HCT116 (cell line): ENCODE measurements around the gene AGAP1. TPM values are rescaled to one million over a fixed set of nuclear protein-coding genes. Genes with fewer than 3 reads are reported as not detected.

ENCODE experiments used
- ATAC-seq: fragments of 200-7000 bp; cut with Tn5 transposase; 2 replicates; pipeline ENCODE4 v1.9.1; 2020; ENCODE audit warnings: mild to moderate bottlenecking, moderate library complexity
- BruUV-seq: library from RNA; stranded (reverse); fragments of 400-500 nt; replicated peaks from 2 replicates; lab custom pipeline; 2021; lab: Mats Ljungman, UMichigan
- CTCF ChIA-PET: fragments of 300-600 bp; sonication (Branson Sonifier 250); formaldehyde crosslinking; loops from one replicate; lab custom pipeline; 2021; ENCODE audit warnings: antibody characterized with exemption; lab: Charles Lee
- POLR2A ChIA-PET: fragments of 300-600, 350-600 bp; sonication (Branson Sonifier 250); formaldehyde crosslinking; loops from one replicate; lab custom pipeline; 2021; ENCODE audit warnings: antibody characterized with exemption; lab: Charles Lee
- RAD21 ChIA-PET, 2 experiments: fragments of 300-600 bp; sonication (Branson Sonifier 250); formaldehyde crosslinking; loops; one replicate each; lab custom pipeline; 2023; ENCODE audit warnings: low total read pairs in 2 of 2; ENCODE audit not compliant: uncharacterized antibody in 2 of 2, unreplicated experiment in 2 of 2, low non-redundant PET in 1 of 2; lab: Charles Lee
- DNase-seq: peaks from one replicate; pipeline ENCODE4 v3.0.0-alpha.2; 2010; ENCODE audit warnings: low read depth, low spot score
- H2AFZ ChIP-seq: fragments of 200-600 bp; shearing (Covaris generic), sonication (generic); 2 replicates; pipeline ENCODE4 v1.6.1; 2017; ENCODE audit warnings: low read depth, mixed run types, mixed read lengths, antibody characterized with exemption, low read length; ENCODE audit not compliant: poor library complexity, severe bottlenecking
- H3K27ac ChIP-seq: 2 replicates; pipeline ENCODE4 v1.5.1; 2012; ENCODE audit warnings: low read depth, low read length
- H3K27me3 ChIP-seq: fragments of 200-600 bp; sonication (generic); 2 replicates; pipeline ENCODE4 v1.6.1; 2016; ENCODE audit warnings: mixed run types, low read length, mixed read lengths; ENCODE audit not compliant: insufficient read depth
- H3K36me3 ChIP-seq, 2 experiments: fragments of 200-500 bp in 1 of 2; fragments of 200-600 bp in 1 of 2; sonication (Bioruptor generic) in 1 of 2; sonication (generic) in 1 of 2; 2 replicates each; pipeline versions ENCODE4 v1.5.1 to v1.6.1; 2014 to 2016; ENCODE audit warnings: low read length in 2 of 2, inconsistent platforms in 1 of 2, mixed read lengths in 1 of 2, mixed run types in 1 of 2; ENCODE audit not compliant: insufficient read depth in 2 of 2, control insufficient read depth in 1 of 2
- H3K4me1 ChIP-seq, 2 experiments: fragments of 200-600 bp in 1 of 2; sonication (generic) in 1 of 2; 2 replicates each; pipeline versions ENCODE4 v1.5.1 to v1.6.1; 2012 to 2017; ENCODE audit warnings: low read length in 2 of 2, inconsistent platforms in 1 of 2, mild to moderate bottlenecking in 1 of 2, mixed read lengths in 1 of 2, mixed run types in 1 of 2, moderate library complexity in 1 of 2; ENCODE audit not compliant: insufficient read depth in 2 of 2, control insufficient read depth in 1 of 2
- H3K4me2 ChIP-seq: fragments of 200-600 bp; sonication (generic); 2 replicates; pipeline ENCODE4 v1.6.1; 2017; ENCODE audit warnings: mixed run types, low read length, mixed read lengths
- H3K4me3 ChIP-seq, 2 experiments: fragments of 200-600 bp in 1 of 2; sonication (generic) in 1 of 2; replicated peaks in 1 of 2; 2 replicates each; pipeline ENCODE4 v1.5.1; 2011 to 2016; ENCODE audit warnings: low read length in 2 of 2, control low read depth in 1 of 2, low read depth in 1 of 2, mild to moderate bottlenecking in 1 of 2, mixed read lengths in 1 of 2, mixed run types in 1 of 2
- H3K79me2 ChIP-seq: fragments of 200-600 bp; sonication (generic); 2 replicates; pipeline ENCODE4 v1.6.1; 2017; ENCODE audit warnings: mild to moderate bottlenecking, mixed run types, low read length, moderate library complexity, mixed read lengths; ENCODE audit not compliant: insufficient read depth
- H3K9ac ChIP-seq: fragments of 200-600 bp; sonication (generic); 2 replicates; pipeline ENCODE4 v1.6.1; 2016; ENCODE audit warnings: low read length, mixed read lengths
- H3K9me2 ChIP-seq: fragments of 200-600 bp; sonication (generic), shearing (Covaris generic); 2 replicates; pipeline ENCODE4 v1.6.1; 2017; ENCODE audit warnings: mixed run types, mild to moderate bottlenecking, moderate library complexity; ENCODE audit not compliant: insufficient read depth
- H3K9me3 ChIP-seq, 2 experiments: fragments of 200-500 bp in 1 of 2; fragments of 200-600 bp in 1 of 2; sonication (Bioruptor generic) in 1 of 2; sonication (generic) in 1 of 2; 2 replicates each; pipeline ENCODE4 v1.6.1; 2014 to 2017; ENCODE audit warnings: low read length in 2 of 2, mixed read lengths in 2 of 2, inconsistent platforms in 1 of 2, low read depth in 1 of 2, mild to moderate bottlenecking in 1 of 2, mixed run types in 1 of 2, moderate library complexity in 1 of 2; ENCODE audit not compliant: control insufficient read depth in 1 of 2, insufficient read depth in 1 of 2
- H4K20me1 ChIP-seq: fragments of 200-600 bp; sonication (generic), shearing (Covaris generic); 2 replicates; pipeline ENCODE4 v1.6.1; 2017; ENCODE audit warnings: mixed run types, mild to moderate bottlenecking, moderate library complexity; ENCODE audit not compliant: insufficient read depth
- ATF3 ChIP-seq: IDR thresholded peaks from 2 replicates; pipeline ENCODE4 v1.6.1; 2012
- CBX3 ChIP-seq: IDR thresholded peaks from 2 replicates; pipeline ENCODE4 v1.6.1; 2012; ENCODE audit warnings: low read depth
- CTCF ChIP-seq, 3 experiments: fragments of 200-600 bp in 1 of 3; sonication (generic) in 1 of 3; IDR thresholded peaks in 2 of 3; conservative IDR thresholded peaks in 1 of 3; 2 replicates each; pipeline ENCODE4 v1.5.1; 2012 to 2017; ENCODE audit warnings: low read depth in 2 of 3, low read length in 2 of 3, antibody characterized with exemption in 1 of 3, borderline replicate concordance in 1 of 3, control low read depth in 1 of 3, mild to moderate bottlenecking in 1 of 3, mixed read lengths in 1 of 3, mixed run types in 1 of 3, moderate library complexity in 1 of 3; ENCODE audit not compliant: insufficient read depth in 1 of 3
- FOSL1 ChIP-seq: IDR thresholded peaks from 2 replicates; pipeline ENCODE4 v1.6.1; 2012; ENCODE audit warnings: low read depth
- POLR2A ChIP-seq: IDR thresholded peaks from 2 replicates; pipeline ENCODE4 v1.7.0; 2011; ENCODE audit warnings: borderline replicate concordance; ENCODE audit not compliant: insufficient read depth, insufficient read length; ENCODE audit errors: extremely low read depth
- POLR2AphosphoS5 ChIP-seq: IDR thresholded peaks from 2 replicates; pipeline ENCODE4 v1.6.1; 2011; ENCODE audit warnings: mild to moderate bottlenecking, low read depth, low read length, moderate library complexity
- RAD21 ChIP-seq: IDR thresholded peaks from 2 replicates; pipeline ENCODE4 v1.6.1; 2012; ENCODE audit warnings: low read depth, mild to moderate bottlenecking
- REST ChIP-seq: IDR thresholded peaks from 2 replicates; pipeline ENCODE4 v1.6.1; 2012; ENCODE audit warnings: low read depth
- SRF ChIP-seq: IDR thresholded peaks from 2 replicates; pipeline ENCODE4 v1.6.1; 2012; ENCODE audit warnings: low read depth
- ZNF274 ChIP-seq: fragments of 200-500 bp; sonication (Bioruptor generic); IDR thresholded peaks from 2 replicates; pipeline ENCODE4 v1.6.1; 2014; ENCODE audit warnings: mild to moderate bottlenecking, low read depth, low read length, inconsistent platforms
- intact Hi-C: fragments of 100-400 bp; cut with micrococcal nuclease; formaldehyde crosslinking; loops from 2 replicates; pipeline ENCODE4 v1.10.0; 2022
- total RNA-seq: library from RNA; stranded (reverse); gene quantifications from one replicate; pipeline ENCODE4 v1.2.1, GENCODE V29; 2021; ENCODE audit not compliant: unreplicated experiment

The AGAP1 gene
- total RNA-seq, 1 experiment from 2014 or later = 43.8 TPM

GRCh38 chr2:235608200-235608887 lies 114.5 kb downstream of the AGAP1 start:
- Histone ChIP-seq H3K27me3 (no peaks in the 10 kb centered on the region), H3K27ac (no peak overlapping the region), H3K79me2 (peaks cover 84% of the 10 kb centered on the region), H4K20me1 (no peaks in the 10 kb centered on the region), H3K4me2 (no peak overlapping the region), H3K4me3 (no peak overlapping the region), H3K9me3 (no peaks in the 10 kb centered on the region), H3K36me3 (no peaks in the 10 kb centered on the region), H3K9ac (no peak overlapping the region), H3K4me1 (no peaks in the 10 kb centered on the region), H2AFZ (no peak overlapping the region), H3K9me2 (no peaks in the 10 kb centered on the region)
- POLR2A ChIA-PET = no interaction called here
- DNase-seq (no peak), ATAC-seq (no peak)
- no peak for TF ChIP-seq RAD21
- TF ChIP-seq CBX3 = no peak
- TF ChIP-seq POLR2A = no peak
- no peak for TF ChIP-seq FOSL1
- no peak for TF ChIP-seq REST
- no peak for TF ChIP-seq CTCF (IDR thresholded peaks at IDR 0.05 in 2 of 3, conservative IDR thresholded peaks at IDR 0.05 in 1 of 3; ENCODE audit: borderline replicate concordance in 1 of 3, insufficient read depth in 1 of 3, low read depth in 2 of 3, low read length in 2 of 3)
- TF ChIP-seq ATF3 = no peak
- no peak for TF ChIP-seq POLR2AphosphoS5
- no peak for TF ChIP-seq ZNF274
- no peak for TF ChIP-seq SRF
- no TSS peak for BruUV-seq
- RAD21 ChIA-PET = no interaction called here
- CTCF ChIA-PET = interaction anchor here (0.7 to 1.0 kb wide), 2 partner anchors 15 to 138 kb away, joined by 4 read pairs; no protein-coding TSS in a partner anchor
- intact Hi-C loops = no loop called here
